Neural crest cell (in vitro differentiated cells): ENCODE data around the gene AHI1. TPM values are rescaled to one million over a fixed set of nuclear protein-coding genes. Genes with fewer than 3 reads are reported as not detected.

Experiments used
- DNase-seq: peaks from one replicate; pipeline ENCODE4 v3.0.0; 2021; ENCODE audit warnings: low read depth, mixed read lengths, low spot score
- H3K27ac Mint-ChIP-seq: one replicate; pipeline ENCODE4 v1.8.0; 2021; ENCODE audit warnings: mild to moderate bottlenecking, mixed read lengths; ENCODE audit not compliant: unreplicated experiment
- H3K27me3 Mint-ChIP-seq: 2 replicates; pipeline ENCODE4 v1.8.0; 2021; ENCODE audit warnings: low read depth, mild to moderate bottlenecking, mixed read lengths
- H3K36me3 Mint-ChIP-seq: 2 replicates; pipeline ENCODE4 v1.8.0; 2021; ENCODE audit warnings: low read depth, mild to moderate bottlenecking, mixed read lengths
- H3K4me1 Mint-ChIP-seq: 2 replicates; pipeline ENCODE4 v1.8.0; 2021; ENCODE audit warnings: mixed read lengths
- H3K4me3 Mint-ChIP-seq: one replicate; pipeline ENCODE4 v1.8.0; 2021; ENCODE audit warnings: mild to moderate bottlenecking, mixed read lengths
- H3K9me3 Mint-ChIP-seq: 2 replicates; pipeline ENCODE4 v1.8.0; 2021; ENCODE audit warnings: mixed read lengths
- total RNA-seq: library from RNA; stranded (reverse); gene quantifications from 2 replicates; pipeline ENCODE4 v1.2.1, GENCODE V29; 2021
- TF ChIP-seq, protein P1 (sequence below): fragments of 200-600 bp; sonication (generic); conservative IDR thresholded peaks from 2 replicates; pipeline ENCODE4 v1.5.0; 2021; ENCODE audit warnings: antibody characterized with exemption, mild to moderate bottlenecking

Gene AHI1
- total RNA-seq, 1 donor from 2014 or later = 27.6 TPM

DNA sequence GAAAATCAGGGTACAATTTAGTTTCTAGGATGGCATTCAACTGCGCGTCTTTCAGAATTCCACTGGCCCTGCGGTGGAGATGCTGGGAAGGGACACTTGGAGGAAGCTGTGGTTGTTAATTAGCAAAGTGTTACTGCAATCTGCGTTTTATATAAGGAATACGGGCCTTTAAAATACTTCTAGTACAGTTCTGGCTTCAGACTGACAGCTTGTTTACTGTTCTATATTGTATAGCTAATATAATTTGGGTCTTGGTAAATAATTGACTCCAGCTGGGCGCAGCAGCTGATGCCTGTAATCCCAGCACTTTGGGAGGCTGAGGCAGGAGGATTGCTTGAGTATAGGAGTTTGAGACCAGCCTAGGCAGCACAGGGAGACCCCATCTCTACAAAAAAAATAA, 252.7 kb downstream of the AHI1 start:
- no peak for DNase-seq
- no peak overlapping the region for H3K4me3 Mint-ChIP-seq
- H3K9me3 Mint-ChIP-seq = no peaks in the 10 kb centered on the region
- TF ChIP-seq, protein P1, sequence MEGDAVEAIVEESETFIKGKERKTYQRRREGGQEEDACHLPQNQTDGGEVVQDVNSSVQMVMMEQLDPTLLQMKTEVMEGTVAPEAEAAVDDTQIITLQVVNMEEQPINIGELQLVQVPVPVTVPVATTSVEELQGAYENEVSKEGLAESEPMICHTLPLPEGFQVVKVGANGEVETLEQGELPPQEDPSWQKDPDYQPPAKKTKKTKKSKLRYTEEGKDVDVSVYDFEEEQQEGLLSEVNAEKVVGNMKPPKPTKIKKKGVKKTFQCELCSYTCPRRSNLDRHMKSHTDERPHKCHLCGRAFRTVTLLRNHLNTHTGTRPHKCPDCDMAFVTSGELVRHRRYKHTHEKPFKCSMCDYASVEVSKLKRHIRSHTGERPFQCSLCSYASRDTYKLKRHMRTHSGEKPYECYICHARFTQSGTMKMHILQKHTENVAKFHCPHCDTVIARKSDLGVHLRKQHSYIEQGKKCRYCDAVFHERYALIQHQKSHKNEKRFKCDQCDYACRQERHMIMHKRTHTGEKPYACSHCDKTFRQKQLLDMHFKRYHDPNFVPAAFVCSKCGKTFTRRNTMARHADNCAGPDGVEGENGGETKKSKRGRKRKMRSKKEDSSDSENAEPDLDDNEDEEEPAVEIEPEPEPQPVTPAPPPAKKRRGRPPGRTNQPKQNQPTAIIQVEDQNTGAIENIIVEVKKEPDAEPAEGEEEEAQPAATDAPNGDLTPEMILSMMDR = no peak
- peaks cover 8% of the 10 kb centered on the region for H3K4me1 Mint-ChIP-seq
- no peaks in the 10 kb centered on the region for H3K36me3 Mint-ChIP-seq
- no peak overlapping the region for H3K27ac Mint-ChIP-seq
- no peaks in the 10 kb centered on the region for H3K27me3 Mint-ChIP-seq

DNA sequence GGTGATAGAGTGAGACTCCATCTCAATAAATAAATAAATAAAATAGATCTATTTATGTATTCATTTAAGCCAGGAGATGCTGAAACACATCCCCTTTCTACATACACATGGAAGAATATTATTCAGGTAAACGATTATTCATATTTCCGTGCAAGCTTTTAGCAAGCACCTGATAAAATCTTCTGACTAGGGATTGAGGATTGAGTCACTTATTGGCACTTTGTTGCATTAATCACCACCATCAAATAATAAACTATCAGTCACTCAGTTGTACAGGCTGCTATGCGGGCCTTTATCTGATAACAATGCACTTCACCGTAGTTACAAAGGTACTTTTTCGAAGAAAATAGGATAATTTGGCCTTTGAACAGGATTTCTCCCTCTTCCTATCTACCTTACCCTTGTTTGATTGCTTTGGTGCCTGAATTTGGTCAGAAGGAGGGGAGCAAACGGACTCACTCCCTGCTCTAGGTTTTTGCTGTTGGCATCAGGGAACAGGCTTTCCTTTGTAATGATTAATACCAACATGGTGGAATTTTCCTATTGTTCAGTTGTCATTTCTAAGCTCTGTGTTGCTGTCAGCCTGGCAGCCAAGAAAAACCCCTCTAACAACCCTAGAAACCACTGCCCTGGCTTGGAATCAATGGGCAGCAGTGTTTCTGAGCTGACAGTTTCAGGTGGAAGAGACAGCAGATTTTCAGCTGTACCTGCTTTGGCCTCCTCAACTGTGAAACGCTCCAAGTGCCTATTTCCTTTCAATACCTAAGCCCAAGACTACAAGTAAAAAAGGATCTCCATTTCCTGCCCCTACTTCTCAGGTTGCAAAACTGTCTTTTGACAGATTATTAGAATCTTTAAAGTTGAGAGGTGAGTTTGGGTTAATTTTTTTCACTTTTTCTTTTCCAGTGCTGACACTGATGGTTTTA, 253.4 kb downstream of the AHI1 start:
- no peak overlapping the region for H3K27ac Mint-ChIP-seq
- TF ChIP-seq, protein P1 = no peak
- H3K27me3 Mint-ChIP-seq = no peaks in the 10 kb centered on the region
- no peak overlapping the region for H3K4me3 Mint-ChIP-seq
- H3K4me1 Mint-ChIP-seq = peaks cover 1% of the 10 kb centered on the region
- no peaks in the 10 kb centered on the region for H3K9me3 Mint-ChIP-seq
- no peak for DNase-seq
- H3K36me3 Mint-ChIP-seq = no peaks in the 10 kb centered on the region

DNA sequence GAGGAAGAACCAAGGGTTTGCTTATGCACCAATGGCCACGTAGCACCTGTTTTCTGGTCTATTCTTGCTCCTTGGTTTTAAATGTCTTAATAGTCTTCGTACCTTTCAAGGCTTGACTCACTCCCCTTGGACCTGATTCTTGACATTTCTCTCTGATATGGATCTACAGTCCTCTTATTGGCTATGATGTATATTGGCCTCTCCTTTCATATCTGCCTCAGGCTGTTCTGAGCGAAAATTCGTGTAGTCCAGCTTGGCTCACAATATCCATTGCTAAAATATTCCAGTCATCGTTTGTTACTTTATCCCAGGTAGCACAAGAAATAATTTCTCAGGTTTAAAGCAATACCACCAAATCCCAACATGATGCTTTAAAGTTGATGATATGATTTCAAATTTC, 256.8 kb downstream of the AHI1 start:
- no peak for DNase-seq
- Mint-ChIP-seq H3K9me3 (no peaks in the 10 kb centered on the region), H3K36me3 (no peaks in the 10 kb centered on the region), H3K4me1 (peaks cover 5% of the 10 kb centered on the region), H3K27me3 (no peaks in the 10 kb centered on the region), H3K27ac (no peak overlapping the region), H3K4me3 (no peak overlapping the region)
- TF ChIP-seq, protein P1 = no peak

DNA sequence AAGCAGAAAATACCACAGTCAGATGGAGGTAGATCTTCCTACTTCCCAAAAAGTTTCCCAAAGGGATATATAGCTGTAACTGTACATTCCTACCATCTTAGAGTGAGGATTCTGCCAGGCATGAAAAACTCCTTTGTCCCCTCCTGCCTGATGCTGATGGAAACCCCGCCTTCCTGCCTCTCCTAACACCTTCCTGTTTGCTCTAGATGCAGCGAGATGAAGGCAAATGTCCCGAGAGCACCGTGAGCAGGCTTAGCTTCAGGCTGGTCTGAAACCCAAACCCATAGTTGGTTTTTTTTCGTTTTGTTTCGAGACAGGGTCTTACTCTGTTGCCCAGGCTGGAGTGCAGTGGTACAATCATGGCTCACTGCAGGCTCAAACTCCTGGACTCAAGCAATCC, 260.8 kb downstream of the AHI1 start:
- Mint-ChIP-seq H3K27ac (no peak overlapping the region), H3K4me1 (peaks cover 5% of the 10 kb centered on the region), H3K9me3 (no peaks in the 10 kb centered on the region), H3K36me3 (no peaks in the 10 kb centered on the region), H3K27me3 (no peaks in the 10 kb centered on the region), H3K4me3 (no peak overlapping the region)
- no peak for DNase-seq
- TF ChIP-seq, protein P1 = no peak

DNA sequence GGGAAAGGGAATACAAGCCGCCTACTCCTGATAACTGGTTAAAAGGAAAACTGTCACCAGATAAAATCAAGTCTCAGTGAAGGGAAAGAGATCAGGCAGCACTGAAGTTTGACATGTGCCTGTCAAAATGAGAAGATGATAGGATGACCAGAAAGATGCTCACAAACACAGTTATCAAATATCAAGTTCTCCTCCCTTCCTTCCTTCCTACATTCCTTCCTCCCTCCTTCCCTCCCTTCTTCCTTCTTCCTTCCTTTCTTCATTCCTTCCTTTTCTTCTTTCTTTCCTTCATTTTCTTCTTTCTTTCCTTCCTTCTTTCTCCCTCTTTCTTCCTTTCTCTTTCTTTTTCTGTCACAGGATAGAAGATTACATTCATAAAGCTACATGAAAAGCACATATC, 261.2 kb downstream of the AHI1 start:
- no peak overlapping the region for H3K4me3 Mint-ChIP-seq
- DNase-seq = no peak
- no peaks in the 10 kb centered on the region for H3K36me3 Mint-ChIP-seq
- no peak overlapping the region for H3K27ac Mint-ChIP-seq
- TF ChIP-seq, protein P1 = no peak
- no peaks in the 10 kb centered on the region for H3K27me3 Mint-ChIP-seq
- H3K9me3 Mint-ChIP-seq = no peaks in the 10 kb centered on the region
- peaks cover 5% of the 10 kb centered on the region for H3K4me1 Mint-ChIP-seq
